ENCODE results near the gene S100A1. TPM values are rescaled to one million over a fixed set of nuclear protein-coding genes. Genes with fewer than 3 reads are reported as not detected.
"Not testable (repeated sequence)": the region's sequence is repeated elsewhere in the genome, so short reads cannot be mapped to it uniquely, and the experiment has no call there.

S100A1 gene
- 2,012 TPM for total RNA-seq
- long read RNA-seq, transcript S100A1-201 (3 exons, 594 nt), result major isoform, 31 of 49 reads
- long read RNA-seq, transcript S100A1-202 (3 exons, 522 nt), result minor isoform, 6 of 49 reads
- long read RNA-seq, partial matches to known transcripts, result 0 of 49 reads
- long read RNA-seq, other reads (novel, unspliced or antisense), result 12 of 49 reads

DNA sequence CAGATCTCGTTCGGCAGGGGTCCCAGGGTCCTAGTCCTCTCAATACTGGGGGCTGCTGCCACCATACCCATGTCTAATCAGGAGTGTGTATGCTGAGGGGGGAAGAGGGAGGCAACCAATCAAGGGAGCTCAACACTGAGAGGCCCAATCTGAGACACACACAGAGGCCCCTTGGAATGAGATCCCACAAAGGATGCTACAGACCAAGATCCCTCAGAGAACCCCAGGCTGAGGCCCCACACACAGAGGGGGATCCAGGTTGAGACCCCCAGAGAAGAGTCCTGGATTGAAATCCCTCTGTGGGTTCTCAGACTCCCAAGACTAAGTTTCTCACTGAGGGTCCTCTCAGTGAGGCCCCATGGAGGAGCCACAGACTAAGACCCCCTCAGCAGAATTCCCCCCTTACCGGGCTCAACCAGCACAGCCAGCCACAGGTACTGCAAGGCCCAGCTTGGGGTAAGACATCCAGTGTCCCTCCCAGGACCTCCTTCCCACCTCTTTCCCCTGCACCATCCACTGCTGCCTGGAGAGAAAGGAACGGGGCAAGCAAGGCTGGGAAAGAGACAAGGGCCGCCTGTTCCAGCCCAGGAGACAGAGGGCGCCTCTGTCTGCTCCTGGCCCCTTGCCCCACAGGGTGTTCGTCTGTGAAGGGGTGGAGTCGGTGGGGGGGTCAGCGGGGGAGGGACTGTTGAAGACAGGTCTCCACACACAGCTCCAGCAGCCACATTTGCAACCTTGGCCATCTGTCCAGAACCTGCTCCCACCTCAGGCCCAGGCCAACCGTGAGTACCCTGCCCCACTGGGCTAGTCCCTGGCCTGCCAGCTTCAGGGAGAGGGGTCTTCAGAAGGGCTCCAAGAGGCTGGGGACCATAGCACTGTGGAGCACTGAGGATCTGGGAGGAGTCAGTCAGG is at the start of gene S100A1:
Gene S100A1, plus strand, starts transcription at position 720 of the 912 bp plus-strand sequence. CDS start 2,088 bp downstream, outside the sequence.
- H3K4me3 ChIP-seq, result peak within 1 kb of the TSS; percentile 66
- H3K9me3 ChIP-seq (replicated peaks), result no peaks in the 10 kb centered on the region
- no peaks in the 10 kb centered on the region for H3K27me3 ChIP-seq (ENCODE audit: low read depth)
- intact Hi-C loops (cut with micrococcal nuclease), result no loop called here
- peaks cover 21% of the 10 kb centered on the region for H3K36me3 ChIP-seq
- DNase-seq, result peak; percentile 81
- TF ChIP-seq, protein P1, sequence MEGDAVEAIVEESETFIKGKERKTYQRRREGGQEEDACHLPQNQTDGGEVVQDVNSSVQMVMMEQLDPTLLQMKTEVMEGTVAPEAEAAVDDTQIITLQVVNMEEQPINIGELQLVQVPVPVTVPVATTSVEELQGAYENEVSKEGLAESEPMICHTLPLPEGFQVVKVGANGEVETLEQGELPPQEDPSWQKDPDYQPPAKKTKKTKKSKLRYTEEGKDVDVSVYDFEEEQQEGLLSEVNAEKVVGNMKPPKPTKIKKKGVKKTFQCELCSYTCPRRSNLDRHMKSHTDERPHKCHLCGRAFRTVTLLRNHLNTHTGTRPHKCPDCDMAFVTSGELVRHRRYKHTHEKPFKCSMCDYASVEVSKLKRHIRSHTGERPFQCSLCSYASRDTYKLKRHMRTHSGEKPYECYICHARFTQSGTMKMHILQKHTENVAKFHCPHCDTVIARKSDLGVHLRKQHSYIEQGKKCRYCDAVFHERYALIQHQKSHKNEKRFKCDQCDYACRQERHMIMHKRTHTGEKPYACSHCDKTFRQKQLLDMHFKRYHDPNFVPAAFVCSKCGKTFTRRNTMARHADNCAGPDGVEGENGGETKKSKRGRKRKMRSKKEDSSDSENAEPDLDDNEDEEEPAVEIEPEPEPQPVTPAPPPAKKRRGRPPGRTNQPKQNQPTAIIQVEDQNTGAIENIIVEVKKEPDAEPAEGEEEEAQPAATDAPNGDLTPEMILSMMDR (IDR thresholded peaks at IDR 0.05; ENCODE audit: borderline replicate concordance), result no peak
- H3K27ac ChIP-seq (replicated peaks), result peak within 1 kb of the TSS; percentile 100
- peaks cover 93% of the 10 kb centered on the region for H3K4me1 ChIP-seq

DNA sequence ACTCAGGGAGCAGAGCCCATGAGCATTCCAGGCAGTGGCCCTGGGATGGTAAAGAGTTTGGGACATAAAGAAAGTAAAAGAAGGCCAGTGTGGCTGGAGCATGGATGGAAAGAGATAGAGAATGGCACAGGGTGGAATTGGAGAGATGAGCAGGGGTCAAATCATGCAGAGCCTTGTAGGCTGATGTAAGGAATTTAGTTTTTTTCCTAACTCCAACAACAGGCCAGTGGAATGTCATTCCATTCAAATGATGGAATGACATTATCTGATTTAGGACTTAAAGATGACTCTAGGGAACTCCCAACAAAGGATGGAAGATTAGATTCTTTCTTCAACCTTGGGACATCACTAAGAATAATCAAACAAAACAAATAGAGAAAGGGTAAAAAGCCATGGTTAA is 49.7 kb upstream of the S100A1 start:
- H3K9me3 ChIP-seq (replicated peaks), result no peaks in the 10 kb centered on the region
- no peaks in the 10 kb centered on the region for H3K27me3 ChIP-seq (ENCODE audit: low read depth)
- no peak overlapping the region for H3K4me3 ChIP-seq
- DNase-seq, result no peak
- H3K4me1 ChIP-seq, result no peaks in the 10 kb centered on the region
- no peak overlapping the region for H3K27ac ChIP-seq (replicated peaks)
- TF ChIP-seq, protein P1 (IDR thresholded peaks at IDR 0.05; ENCODE audit: borderline replicate concordance), result no peak
- intact Hi-C loops (cut with micrococcal nuclease), result no loop called here
- H3K36me3 ChIP-seq, result no peaks in the 10 kb centered on the region

DNA sequence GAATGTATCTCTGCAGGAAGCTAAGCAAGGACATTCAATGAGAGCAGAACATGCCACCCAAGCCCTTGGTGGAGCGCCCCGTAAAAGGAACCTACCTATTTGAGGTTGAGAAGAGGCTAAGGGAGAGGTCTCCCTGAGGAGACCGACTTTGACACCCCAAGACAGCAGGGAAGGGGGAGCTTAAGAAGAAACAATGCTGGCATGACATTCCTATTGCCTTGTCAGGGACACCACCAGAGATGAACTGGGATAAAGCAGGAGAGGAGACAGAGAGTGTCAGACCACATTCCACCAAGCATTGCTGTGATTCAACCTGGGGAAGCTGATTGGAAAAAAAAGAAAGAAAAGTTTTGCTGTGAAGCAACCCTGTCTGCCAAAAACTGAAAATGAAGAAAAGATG is 49.3 kb upstream of the S100A1 start:
- H3K27ac ChIP-seq (replicated peaks), result no peak overlapping the region
- no peaks in the 10 kb centered on the region for H3K27me3 ChIP-seq (ENCODE audit: low read depth)
- no peak overlapping the region for H3K4me3 ChIP-seq
- DNase-seq, result no peak
- no peaks in the 10 kb centered on the region for H3K4me1 ChIP-seq
- H3K36me3 ChIP-seq, result no peaks in the 10 kb centered on the region
- TF ChIP-seq, protein P1 (IDR thresholded peaks at IDR 0.05; ENCODE audit: borderline replicate concordance), result no peak
- H3K9me3 ChIP-seq (replicated peaks), result no peaks in the 10 kb centered on the region
- intact Hi-C loops (cut with micrococcal nuclease), result no loop called here

DNA sequence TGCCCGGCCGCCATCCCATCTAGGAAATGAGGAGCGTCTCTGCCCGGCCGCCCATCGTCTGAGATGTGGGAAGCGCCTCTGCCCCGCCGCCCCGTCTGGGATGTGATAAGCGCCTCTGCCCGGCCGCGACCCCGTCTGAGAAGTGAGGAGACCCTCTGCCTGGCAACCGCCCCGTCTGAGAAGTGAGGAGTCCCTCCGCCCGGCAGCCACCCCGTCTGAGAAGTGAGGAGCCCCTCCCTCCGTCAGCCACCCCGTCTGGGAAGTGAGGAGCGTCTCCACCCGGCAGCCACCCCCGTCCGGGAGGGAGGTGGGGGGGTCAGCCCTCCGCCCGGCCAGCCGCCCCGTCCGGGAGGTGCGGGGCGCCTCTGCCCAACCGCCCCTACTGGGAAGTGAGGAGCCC is 45.4 kb upstream of the S100A1 start:
- H3K9me3 ChIP-seq (replicated peaks); H3K4me3 ChIP-seq; H3K4me1 ChIP-seq; H3K36me3 ChIP-seq; DNase-seq; intact Hi-C loops (cut with micrococcal nuclease); H3K27me3 ChIP-seq (ENCODE audit: low read depth); H3K27ac ChIP-seq (replicated peaks): not testable (repeated sequence)

DNA sequence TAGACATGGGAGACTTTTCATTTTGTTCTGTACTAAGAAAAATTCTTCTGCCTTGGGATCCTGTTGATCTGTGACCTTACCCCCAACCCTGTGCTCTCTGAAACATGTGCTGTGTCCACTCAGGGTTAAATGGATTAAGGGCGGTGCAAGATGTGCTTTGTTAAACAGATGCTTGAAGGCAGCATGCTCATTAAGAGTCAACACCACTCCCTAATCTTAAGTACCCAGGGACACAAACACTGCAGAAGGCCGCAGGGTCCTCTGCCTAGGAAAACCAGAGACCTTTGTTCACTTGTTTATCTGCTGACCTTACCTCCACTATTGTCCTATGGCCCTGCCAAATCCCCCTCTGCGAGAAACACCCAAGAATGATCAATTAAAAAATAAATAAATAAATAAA is 44.7 kb upstream of the S100A1 start:
- DNase-seq; intact Hi-C loops (cut with micrococcal nuclease); H3K27me3 ChIP-seq (ENCODE audit: low read depth); H3K4me1 ChIP-seq; H3K9me3 ChIP-seq (replicated peaks); H3K36me3 ChIP-seq; H3K27ac ChIP-seq (replicated peaks); H3K4me3 ChIP-seq: not testable (repeated sequence)

DNA sequence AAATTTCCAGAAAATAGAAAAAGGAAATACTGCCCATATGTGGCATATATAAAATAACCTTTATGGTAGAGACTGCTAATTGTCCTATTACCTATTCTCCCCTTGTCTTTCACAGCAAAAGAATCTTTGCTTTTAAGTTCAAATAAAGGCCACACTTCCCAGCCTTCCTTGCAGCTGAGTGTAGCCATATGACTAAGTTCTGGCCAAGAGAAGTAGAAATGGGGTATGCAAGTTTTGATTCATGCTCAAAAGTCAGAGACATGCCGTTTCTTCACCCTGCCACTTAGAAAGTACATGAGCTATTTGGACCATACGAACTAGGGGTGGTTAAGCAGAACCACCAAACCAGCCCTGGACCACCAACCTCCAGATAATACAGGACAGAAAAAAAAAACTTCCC is 44.3 kb upstream of the S100A1 start:
- DNase-seq, result no peak
- Histone ChIP-seq H3K4me1 (peaks cover 9% of the 10 kb centered on the region), H3K4me3 (no peak overlapping the region), H3K27me3 (ENCODE audit: low read depth) (no peaks in the 10 kb centered on the region), H3K27ac (replicated peaks) (no peak overlapping the region), H3K9me3 (replicated peaks) (no peaks in the 10 kb centered on the region), H3K36me3 (no peaks in the 10 kb centered on the region)
- TF ChIP-seq, protein P1 (IDR thresholded peaks at IDR 0.05; ENCODE audit: borderline replicate concordance), result no peak
- intact Hi-C loops (cut with micrococcal nuclease), result no loop called here
